ENCODE measurements around the gene SUPT20HL1. TPM values are rescaled to one million over a fixed set of nuclear protein-coding genes. Genes with fewer than 3 reads are reported as not detected.

Gene SUPT20HL1
- total and polyA plus RNA-seq, 2 experiments from 2014 or later, result not detected

DNA sequence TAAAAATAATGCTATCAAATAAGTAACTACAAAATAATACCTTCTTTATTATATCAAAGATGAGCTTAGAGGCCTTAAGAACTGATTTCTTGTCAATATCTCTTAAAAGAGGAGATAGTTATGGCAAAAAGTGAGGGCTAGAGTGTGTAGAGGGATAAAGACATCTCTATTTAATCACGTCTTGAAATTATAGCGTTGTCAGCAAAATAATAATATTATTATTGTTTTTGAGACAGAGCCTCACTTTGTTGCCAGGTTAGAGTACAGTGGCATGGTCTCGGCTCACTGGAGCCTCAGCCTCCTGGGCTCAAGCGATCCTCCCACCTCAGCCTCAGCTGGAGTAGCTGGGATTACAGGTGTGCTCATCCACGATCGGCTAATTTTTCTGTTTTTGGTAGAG lies 18.3 kb downstream of the SUPT20HL1 start:
- no peaks in the 10 kb centered on the region for H4K20me1 ChIP-seq (replicated peaks; ENCODE audit: insufficient read depth)
- peaks cover 5% of the 10 kb centered on the region for H3K27me3 ChIP-seq (ENCODE audit: insufficient read depth)
- Mint-ChIP-seq H3K9me3 (no peaks in the 10 kb centered on the region; the same call in 2 of the 3 replicates), H3K36me3 (ENCODE audit: low read depth) (no peaks in the 10 kb centered on the region), H3K27ac (no peak overlapping the region), H3K4me1 (peaks cover 43% of the 10 kb centered on the region), H3K4me3 (no peak overlapping the region), H3K27me3 (ENCODE audit: insufficient read depth, low read depth, poor library complexity) (peaks cover 3% of the 10 kb centered on the region)
- peak overlapping the region; percentile 87 for H3K27ac ChIP-seq (ENCODE audit: low read depth)
- ATAC-seq (no peak), DNase-seq (ENCODE audit: low spot score) (no peak)
- H3K79me2 ChIP-seq (replicated peaks; ENCODE audit: insufficient read depth), result no peaks in the 10 kb centered on the region
- H3K4me2 ChIP-seq, result peak overlapping the region; percentile 61; the same call in 1 of the 2 replicates
- 0 out of 2 replicates have a peak, but pooled peaks cover 3% of the 10 kb centered on the region for H3F3A ChIP-seq (replicated peaks; ENCODE audit: low read depth)
- no peak overlapping the region for H2AFZ ChIP-seq
- no peak overlapping the region for H3K4me3 ChIP-seq
- H3K4me1 ChIP-seq (ENCODE audit: insufficient read depth), result peaks cover 61% of the 10 kb centered on the region
- TF ChIP-seq CREB1 (CRISPR knock-in tag; IDR thresholded peaks at IDR 0.05; ENCODE audit: low read depth), result no peak
- TF ChIP-seq, protein P1, sequence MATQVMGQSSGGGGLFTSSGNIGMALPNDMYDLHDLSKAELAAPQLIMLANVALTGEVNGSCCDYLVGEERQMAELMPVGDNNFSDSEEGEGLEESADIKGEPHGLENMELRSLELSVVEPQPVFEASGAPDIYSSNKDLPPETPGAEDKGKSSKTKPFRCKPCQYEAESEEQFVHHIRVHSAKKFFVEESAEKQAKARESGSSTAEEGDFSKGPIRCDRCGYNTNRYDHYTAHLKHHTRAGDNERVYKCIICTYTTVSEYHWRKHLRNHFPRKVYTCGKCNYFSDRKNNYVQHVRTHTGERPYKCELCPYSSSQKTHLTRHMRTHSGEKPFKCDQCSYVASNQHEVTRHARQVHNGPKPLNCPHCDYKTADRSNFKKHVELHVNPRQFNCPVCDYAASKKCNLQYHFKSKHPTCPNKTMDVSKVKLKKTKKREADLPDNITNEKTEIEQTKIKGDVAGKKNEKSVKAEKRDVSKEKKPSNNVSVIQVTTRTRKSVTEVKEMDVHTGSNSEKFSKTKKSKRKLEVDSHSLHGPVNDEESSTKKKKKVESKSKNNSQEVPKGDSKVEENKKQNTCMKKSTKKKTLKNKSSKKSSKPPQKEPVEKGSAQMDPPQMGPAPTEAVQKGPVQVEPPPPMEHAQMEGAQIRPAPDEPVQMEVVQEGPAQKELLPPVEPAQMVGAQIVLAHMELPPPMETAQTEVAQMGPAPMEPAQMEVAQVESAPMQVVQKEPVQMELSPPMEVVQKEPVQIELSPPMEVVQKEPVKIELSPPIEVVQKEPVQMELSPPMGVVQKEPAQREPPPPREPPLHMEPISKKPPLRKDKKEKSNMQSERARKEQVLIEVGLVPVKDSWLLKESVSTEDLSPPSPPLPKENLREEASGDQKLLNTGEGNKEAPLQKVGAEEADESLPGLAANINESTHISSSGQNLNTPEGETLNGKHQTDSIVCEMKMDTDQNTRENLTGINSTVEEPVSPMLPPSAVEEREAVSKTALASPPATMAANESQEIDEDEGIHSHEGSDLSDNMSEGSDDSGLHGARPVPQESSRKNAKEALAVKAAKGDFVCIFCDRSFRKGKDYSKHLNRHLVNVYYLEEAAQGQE (IDR thresholded peaks at IDR 0.05; ENCODE audit: unreplicated experiment), result no peak
- no peak for TF ChIP-seq NANOG (IDR thresholded peaks at IDR 0.05; ENCODE audit: borderline replicate concordance)
- no peak for TF ChIP-seq STAT1 (IDR thresholded peaks at IDR 0.05; ENCODE audit: unreplicated experiment)
- TF ChIP-seq CTCF (conservative IDR thresholded peaks at IDR 0.05; ENCODE audit: low read depth in 2 of 2), result no peak
- no peak for TF ChIP-seq ZNF114 (CRISPR knock-in tag; IDR thresholded peaks at IDR 0.05)
- TF ChIP-seq JUNB (IDR thresholded peaks at IDR 0.05; ENCODE audit: unreplicated experiment), result no peak
- TF ChIP-seq, protein P2, sequence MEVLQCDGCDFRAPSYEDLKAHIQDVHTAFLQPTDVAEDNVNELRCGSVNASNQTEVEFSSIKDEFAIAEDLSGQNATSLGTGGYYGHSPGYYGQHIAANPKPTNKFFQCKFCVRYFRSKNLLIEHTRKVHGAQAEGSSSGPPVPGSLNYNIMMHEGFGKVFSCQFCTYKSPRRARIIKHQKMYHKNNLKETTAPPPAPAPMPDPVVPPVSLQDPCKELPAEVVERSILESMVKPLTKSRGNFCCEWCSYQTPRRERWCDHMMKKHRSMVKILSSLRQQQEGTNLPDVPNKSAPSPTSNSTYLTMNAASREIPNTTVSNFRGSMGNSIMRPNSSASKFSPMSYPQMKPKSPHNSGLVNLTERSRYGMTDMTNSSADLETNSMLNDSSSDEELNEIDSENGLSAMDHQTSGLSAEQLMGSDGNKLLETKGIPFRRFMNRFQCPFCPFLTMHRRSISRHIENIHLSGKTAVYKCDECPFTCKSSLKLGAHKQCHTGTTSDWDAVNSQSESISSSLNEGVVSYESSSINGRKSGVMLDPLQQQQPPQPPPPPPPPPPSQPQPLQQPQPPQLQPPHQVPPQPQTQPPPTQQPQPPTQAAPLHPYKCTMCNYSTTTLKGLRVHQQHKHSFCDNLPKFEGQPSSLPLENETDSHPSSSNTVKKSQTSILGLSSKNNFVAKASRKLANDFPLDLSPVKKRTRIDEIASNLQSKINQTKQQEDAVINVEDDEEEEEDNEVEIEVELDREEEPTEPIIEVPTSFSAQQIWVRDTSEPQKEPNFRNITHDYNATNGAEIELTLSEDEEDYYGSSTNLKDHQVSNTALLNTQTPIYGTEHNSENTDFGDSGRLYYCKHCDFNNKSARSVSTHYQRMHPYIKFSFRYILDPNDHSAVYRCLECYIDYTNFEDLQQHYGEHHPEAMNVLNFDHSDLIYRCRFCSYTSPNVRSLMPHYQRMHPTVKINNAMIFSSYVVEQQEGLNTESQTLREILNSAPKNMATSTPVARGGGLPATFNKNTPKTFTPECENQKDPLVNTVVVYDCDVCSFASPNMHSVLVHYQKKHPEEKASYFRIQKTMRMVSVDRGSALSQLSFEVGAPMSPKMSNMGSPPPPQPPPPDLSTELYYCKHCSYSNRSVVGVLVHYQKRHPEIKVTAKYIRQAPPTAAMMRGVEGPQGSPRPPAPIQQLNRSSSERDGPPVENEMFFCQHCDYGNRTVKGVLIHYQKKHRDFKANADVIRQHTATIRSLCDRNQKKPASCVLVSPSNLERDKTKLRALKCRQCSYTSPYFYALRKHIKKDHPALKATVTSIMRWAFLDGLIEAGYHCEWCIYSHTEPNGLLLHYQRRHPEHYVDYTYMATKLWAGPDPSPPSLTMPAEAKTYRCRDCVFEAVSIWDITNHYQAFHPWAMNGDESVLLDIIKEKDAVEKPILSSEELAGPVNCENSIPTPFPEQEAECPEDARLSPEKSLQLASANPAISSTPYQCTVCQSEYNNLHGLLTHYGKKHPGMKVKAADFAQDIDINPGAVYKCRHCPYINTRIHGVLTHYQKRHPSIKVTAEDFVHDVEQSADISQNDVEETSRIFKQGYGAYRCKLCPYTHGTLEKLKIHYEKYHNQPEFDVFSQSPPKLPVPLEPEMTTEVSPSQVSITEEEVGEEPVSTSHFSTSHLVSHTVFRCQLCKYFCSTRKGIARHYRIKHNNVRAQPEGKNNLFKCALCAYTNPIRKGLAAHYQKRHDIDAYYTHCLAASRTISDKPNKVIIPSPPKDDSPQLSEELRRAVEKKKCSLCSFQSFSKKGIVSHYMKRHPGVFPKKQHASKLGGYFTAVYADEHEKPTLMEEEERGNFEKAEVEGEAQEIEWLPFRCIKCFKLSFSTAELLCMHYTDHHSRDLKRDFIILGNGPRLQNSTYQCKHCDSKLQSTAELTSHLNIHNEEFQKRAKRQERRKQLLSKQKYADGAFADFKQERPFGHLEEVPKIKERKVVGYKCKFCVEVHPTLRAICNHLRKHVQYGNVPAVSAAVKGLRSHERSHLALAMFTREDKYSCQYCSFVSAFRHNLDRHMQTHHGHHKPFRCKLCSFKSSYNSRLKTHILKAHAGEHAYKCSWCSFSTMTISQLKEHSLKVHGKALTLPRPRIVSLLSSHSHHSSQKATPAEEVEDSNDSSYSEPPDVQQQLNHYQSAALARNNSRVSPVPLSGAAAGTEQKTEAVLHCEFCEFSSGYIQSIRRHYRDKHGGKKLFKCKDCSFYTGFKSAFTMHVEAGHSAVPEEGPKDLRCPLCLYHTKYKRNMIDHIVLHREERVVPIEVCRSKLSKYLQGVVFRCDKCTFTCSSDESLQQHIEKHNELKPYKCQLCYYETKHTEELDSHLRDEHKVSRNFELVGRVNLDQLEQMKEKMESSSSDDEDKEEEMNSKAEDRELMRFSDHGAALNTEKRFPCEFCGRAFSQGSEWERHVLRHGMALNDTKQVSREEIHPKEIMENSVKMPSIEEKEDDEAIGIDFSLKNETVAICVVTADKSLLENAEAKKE (CRISPR knock-in tag; IDR thresholded peaks at IDR 0.05), result no peak
- no peak for TF ChIP-seq ETS1 (IDR thresholded peaks at IDR 0.05)
- TF ChIP-seq ZNF331 (CRISPR knock-in tag; IDR thresholded peaks at IDR 0.05; ENCODE audit: low read depth), result no peak
- TF ChIP-seq EZH2phosphoT487 (IDR thresholded peaks at IDR 0.05; ENCODE audit: unreplicated experiment), result no peak
- no peak for TF ChIP-seq POLR2AphosphoS5 (IDR thresholded peaks at IDR 0.05; ENCODE audit: low read depth)
- no peak for TF ChIP-seq EZH2 (IDR thresholded peaks at IDR 0.05; ENCODE audit: low read depth, unreplicated experiment)
- H3K9me2 ChIP-seq (ENCODE audit: insufficient read depth), result no peaks in the 10 kb centered on the region
- H3K36me3 ChIP-seq (ENCODE audit: insufficient read depth), result no peaks in the 10 kb centered on the region

All from GM23338 (cell line).